PC-3 (cell line): ENCODE data around the gene ITGB1BP1. TPM values are rescaled to one million over a fixed set of nuclear protein-coding genes. Genes with fewer than 3 reads are reported as not detected.

ENCODE experiments used
- ATAC-seq: fragments of 200-7000 bp; cut with Tn5 transposase; 2 replicates; pipeline ENCODE4 v1.9.1; 2020; ENCODE audit warnings: mild to moderate bottlenecking, moderate library complexity
- BruUV-seq: library from RNA; stranded (reverse); fragments of 400-500 nt; replicated peaks from 2 replicates; lab custom pipeline; 2021; lab: Mats Ljungman, UMichigan
- CTCF ChIA-PET: fragments of 300-600 bp; sonication (Branson Sonifier 250); formaldehyde crosslinking; loops from one replicate; lab custom pipeline; 2022; ENCODE audit warnings: antibody characterized with exemption; lab: Charles Lee
- POLR2A ChIA-PET: fragments of 300-600 bp; sonication (Branson Sonifier 250); formaldehyde crosslinking; loops from one replicate; lab custom pipeline; 2022; ENCODE audit warnings: antibody characterized with exemption; ENCODE audit not compliant: unreplicated experiment; lab: Charles Lee
- DNase-seq: peaks from one replicate; pipeline ENCODE4 v3.0.0-alpha.2; 2015
- H2AFZ ChIP-seq: fragments of 300-600 bp; sonication (generic); 2 replicates; pipeline ENCODE4 v1.6.0; 2016; ENCODE audit warnings: antibody characterized with exemption, low read length
- H3F3A ChIP-seq: fragments of 300-600 bp; sonication (generic); one replicate; pipeline ENCODE4 v1.6.0; 2017; ENCODE audit warnings: antibody characterized with exemption, low read length, control low read depth, mild to moderate bottlenecking; ENCODE audit not compliant: unreplicated experiment
- H3K27ac ChIP-seq: fragments of 300-600 bp; sonication (generic); 2 replicates; pipeline ENCODE4 v1.5.1; 2016; ENCODE audit warnings: mild to moderate bottlenecking, low read length
- H3K27me3 ChIP-seq: fragments of 300-600 bp; sonication (generic); 2 replicates; pipeline ENCODE4 v1.6.1; 2016; ENCODE audit warnings: low read length, mixed read lengths
- H3K36me3 ChIP-seq: fragments of 300-600 bp; sonication (generic); 2 replicates; pipeline ENCODE4 v1.6.1; 2016; ENCODE audit warnings: low read depth, mixed run types, low read length, mixed read lengths
- H3K4me1 ChIP-seq: fragments of 300-600 bp; sonication (generic); 2 replicates; pipeline ENCODE4 v1.5.1; 2016; ENCODE audit warnings: low read length; ENCODE audit not compliant: insufficient read depth
- H3K4me2 ChIP-seq: fragments of 300-600 bp; sonication (generic); 2 replicates; pipeline ENCODE4 v1.6.0; 2016; ENCODE audit warnings: low read length
- H3K4me3 ChIP-seq: fragments of 300-600 bp; sonication (generic); 2 replicates; pipeline ENCODE4 v1.5.1; 2016; ENCODE audit warnings: mild to moderate bottlenecking, low read length, mixed read lengths
- H3K79me2 ChIP-seq: fragments of 300-600 bp; sonication (generic); 2 replicates; pipeline ENCODE4 v1.6.1; 2017; ENCODE audit warnings: low read length, mixed read lengths
- H3K9ac ChIP-seq: fragments of 300-600 bp; sonication (generic); 2 replicates; pipeline ENCODE4 v1.6.0; 2016; ENCODE audit warnings: mild to moderate bottlenecking, low read length
- H3K9me2 ChIP-seq: fragments of 300-600 bp; sonication (generic); replicated peaks from 2 replicates; pipeline ENCODE4 v1.6.1; 2016; ENCODE audit warnings: mixed run types, low read length, mixed read lengths
- H3K9me3 ChIP-seq: fragments of 300-600 bp; sonication (generic); 2 replicates; pipeline ENCODE4 v1.6.1; 2016; ENCODE audit warnings: low read length, mixed read lengths
- H4K20me1 ChIP-seq: fragments of 300-600 bp; sonication (generic); 2 replicates; pipeline ENCODE4 v1.6.1; 2016; ENCODE audit warnings: low read length, mixed read lengths
- EZH2 ChIP-seq: fragments of 300-600 bp; sonication (generic); IDR thresholded peaks from one replicate; pipeline ENCODE4 v1.6.1; 2017; ENCODE audit warnings: antibody characterized with exemption, mild to moderate bottlenecking, low read length; ENCODE audit not compliant: unreplicated experiment
- EZH2phosphoT487 ChIP-seq: fragments of 300-600 bp; sonication (generic); IDR thresholded peaks from 2 replicates; pipeline ENCODE4 v1.6.1; 2018; ENCODE audit warnings: mild to moderate bottlenecking, antibody characterized with exemption, low read length, borderline replicate concordance
- intact Hi-C: fragments of 100-400 bp; cut with micrococcal nuclease; formaldehyde crosslinking; loops from 2 replicates; pipeline ENCODE4 v1.9.0; 2023
- total RNA-seq: library from RNA; depleted of rRNA; stranded (reverse); fragments of >200 nt; gene quantifications from 2 replicates; pipeline ENCODE4 v1.2.3, GENCODE V29; 2014
- TF ChIP-seq, protein P1 (sequence below): fragments of 300-600 bp; sonication (generic); conservative IDR thresholded peaks from 2 replicates; pipeline ENCODE4 v1.5.1; 2017; ENCODE audit warnings: antibody characterized with exemption, low read depth, mild to moderate bottlenecking, low read length

ITGB1BP1 gene
- total RNA-seq, 1 experiment from 2014 or later: 77.6 TPM

DNA sequence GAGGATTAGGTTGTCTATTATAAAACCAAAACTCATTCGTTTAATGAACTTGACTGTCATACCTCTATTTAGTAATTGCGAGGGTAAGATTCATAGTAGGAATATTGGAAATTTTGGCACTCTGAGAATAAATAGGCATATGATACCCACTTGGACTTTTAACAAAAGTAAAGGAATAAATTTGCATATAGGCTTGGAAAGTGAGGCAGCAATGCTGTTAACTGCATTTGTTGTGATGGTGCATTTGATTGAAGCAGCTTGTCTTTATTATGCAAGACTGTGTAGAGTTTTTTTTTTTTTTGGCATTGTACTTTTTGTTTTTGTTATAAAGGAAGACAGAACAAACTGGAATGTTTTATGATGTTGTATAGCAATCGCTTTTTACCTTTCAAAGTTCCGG is 18.9 kb downstream of the ITGB1BP1 start:
- intact Hi-C loops: no loop called here
- no peak for DNase-seq
- Histone ChIP-seq H3K4me2 (no peak overlapping the region), H3K36me3 (peaks cover 33% of the 10 kb centered on the region), H3K4me3 (no peak overlapping the region), H3F3A (no peaks in the 10 kb centered on the region), H3K9me3 (no peaks in the 10 kb centered on the region), H4K20me1 (0 out of 2 replicates have a peak, but pooled peaks cover 4% of the 10 kb centered on the region), H3K79me2 (no peaks in the 10 kb centered on the region), H3K4me1 (peaks cover 16% of the 10 kb centered on the region), H3K9ac (no peak overlapping the region), H3K9me2 (no peaks in the 10 kb centered on the region), H3K27ac (no peak overlapping the region), H3K27me3 (no peaks in the 10 kb centered on the region), H2AFZ (no peak overlapping the region)
- no TSS peak for BruUV-seq
- ChIA-PET CTCF (no interaction called here), POLR2A (no interaction called here)
- TF ChIP-seq, protein P1, sequence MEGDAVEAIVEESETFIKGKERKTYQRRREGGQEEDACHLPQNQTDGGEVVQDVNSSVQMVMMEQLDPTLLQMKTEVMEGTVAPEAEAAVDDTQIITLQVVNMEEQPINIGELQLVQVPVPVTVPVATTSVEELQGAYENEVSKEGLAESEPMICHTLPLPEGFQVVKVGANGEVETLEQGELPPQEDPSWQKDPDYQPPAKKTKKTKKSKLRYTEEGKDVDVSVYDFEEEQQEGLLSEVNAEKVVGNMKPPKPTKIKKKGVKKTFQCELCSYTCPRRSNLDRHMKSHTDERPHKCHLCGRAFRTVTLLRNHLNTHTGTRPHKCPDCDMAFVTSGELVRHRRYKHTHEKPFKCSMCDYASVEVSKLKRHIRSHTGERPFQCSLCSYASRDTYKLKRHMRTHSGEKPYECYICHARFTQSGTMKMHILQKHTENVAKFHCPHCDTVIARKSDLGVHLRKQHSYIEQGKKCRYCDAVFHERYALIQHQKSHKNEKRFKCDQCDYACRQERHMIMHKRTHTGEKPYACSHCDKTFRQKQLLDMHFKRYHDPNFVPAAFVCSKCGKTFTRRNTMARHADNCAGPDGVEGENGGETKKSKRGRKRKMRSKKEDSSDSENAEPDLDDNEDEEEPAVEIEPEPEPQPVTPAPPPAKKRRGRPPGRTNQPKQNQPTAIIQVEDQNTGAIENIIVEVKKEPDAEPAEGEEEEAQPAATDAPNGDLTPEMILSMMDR: no peak
- TF ChIP-seq EZH2phosphoT487 (no peak), EZH2 (no peak)
- ATAC-seq: no peak

DNA sequence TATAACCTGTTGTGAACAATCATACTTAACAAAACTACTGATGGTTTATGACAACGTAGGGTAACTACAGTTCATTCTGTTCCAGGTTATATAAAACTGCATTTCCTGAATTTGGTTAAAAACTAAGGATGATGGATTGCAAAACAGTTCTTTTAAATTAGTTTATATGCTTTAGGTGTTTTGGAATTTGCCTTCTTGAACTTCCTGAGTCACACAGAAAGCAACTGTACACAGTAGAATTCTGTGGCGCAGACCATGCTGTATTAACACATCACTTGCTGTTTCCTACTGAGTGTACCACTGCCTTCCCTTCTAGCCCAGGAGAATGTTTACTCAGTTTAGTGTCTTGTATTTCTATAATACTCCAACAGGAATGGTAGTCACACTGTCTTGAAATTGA is 19.4 kb downstream of the ITGB1BP1 start:
- no TSS peak for BruUV-seq
- no peak for ATAC-seq

More for the DNA sequence above, 19.4 kb downstream of the ITGB1BP1 start:
- Histone ChIP-seq H3K4me3 (no peak overlapping the region), H3K9me3 (no peaks in the 10 kb centered on the region), H4K20me1 (0 out of 2 replicates have a peak, but pooled peaks cover 4% of the 10 kb centered on the region), H3K4me1 (peaks cover 13% of the 10 kb centered on the region), H3K27me3 (no peaks in the 10 kb centered on the region), H3K79me2 (no peaks in the 10 kb centered on the region), H3K27ac (no peak overlapping the region), H3F3A (no peaks in the 10 kb centered on the region), H3K36me3 (peaks cover 33% of the 10 kb centered on the region), H3K4me2 (no peak overlapping the region), H3K9ac (no peak overlapping the region), H3K9me2 (no peaks in the 10 kb centered on the region), H2AFZ (no peak overlapping the region)
- DNase-seq: no peak
- no peak for TF ChIP-seq EZH2phosphoT487
- TF ChIP-seq EZH2: no peak
- TF ChIP-seq, protein P1: no peak
- intact Hi-C loops: no loop called here
- ChIA-PET CTCF (no interaction called here), POLR2A (interaction anchor here (0.5 kb wide), 1 partner anchor 17 kb away, joined by 3 read pairs; no protein-coding TSS in a partner anchor)
